GM19099 (cell line): ENCODE measurements around the gene CEND1.

Source experiments
- POLR2A ChIP-seq: IDR thresholded peaks from 3 replicates; pipeline ENCODE4 v1.6.1; 2011; ENCODE audit warnings: low read depth; ENCODE audit not compliant: insufficient read length; ENCODE audit errors: extremely low read depth

The CEND1 gene

GRCh38 chr11:821512-822371, 31.9 kb upstream of the CEND1 start:
- TF ChIP-seq POLR2A = no peak

DNA sequence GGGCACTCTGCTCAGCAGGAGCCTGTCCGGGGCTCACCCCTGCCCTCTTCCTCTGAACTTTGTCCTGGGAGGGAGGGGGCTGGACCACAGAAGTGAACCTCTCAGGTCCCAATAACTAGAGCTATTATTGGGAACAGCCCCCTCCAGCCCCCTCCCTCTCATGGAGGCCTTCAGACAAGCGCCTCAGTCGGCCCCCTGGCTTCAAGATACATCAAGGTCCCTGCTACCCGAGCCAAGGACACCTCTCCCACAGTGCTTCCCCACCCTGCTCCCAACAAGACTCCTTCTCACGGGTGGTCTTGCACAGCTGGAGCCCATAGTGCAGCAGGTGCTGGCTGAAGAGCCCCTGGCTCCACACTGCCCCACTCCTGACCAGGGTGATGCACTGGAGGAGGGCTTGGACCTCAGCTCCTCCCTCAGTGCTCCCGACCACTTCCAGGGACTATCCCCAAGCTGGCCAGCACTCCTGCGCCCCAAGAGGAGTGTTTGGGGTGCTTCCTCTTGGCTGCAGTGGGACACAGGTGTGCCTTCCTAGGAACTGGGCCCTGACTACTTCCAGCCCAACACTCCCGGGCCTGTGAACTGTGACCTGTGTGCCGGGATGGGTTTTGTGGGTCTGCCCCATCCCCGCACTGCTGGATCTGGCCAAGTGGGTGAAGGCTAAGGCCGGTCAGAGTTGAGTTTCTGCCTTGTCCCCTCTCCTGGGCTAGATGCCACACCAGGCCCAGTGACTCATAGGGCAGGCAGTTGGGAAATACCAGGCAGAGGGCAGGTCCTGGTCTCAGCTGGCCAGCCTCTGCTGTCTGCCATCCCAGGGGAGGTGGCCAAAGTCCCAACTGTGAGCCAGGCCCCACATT, 31.0 kb upstream of the CEND1 start:
- no peak for TF ChIP-seq POLR2A

DNA sequence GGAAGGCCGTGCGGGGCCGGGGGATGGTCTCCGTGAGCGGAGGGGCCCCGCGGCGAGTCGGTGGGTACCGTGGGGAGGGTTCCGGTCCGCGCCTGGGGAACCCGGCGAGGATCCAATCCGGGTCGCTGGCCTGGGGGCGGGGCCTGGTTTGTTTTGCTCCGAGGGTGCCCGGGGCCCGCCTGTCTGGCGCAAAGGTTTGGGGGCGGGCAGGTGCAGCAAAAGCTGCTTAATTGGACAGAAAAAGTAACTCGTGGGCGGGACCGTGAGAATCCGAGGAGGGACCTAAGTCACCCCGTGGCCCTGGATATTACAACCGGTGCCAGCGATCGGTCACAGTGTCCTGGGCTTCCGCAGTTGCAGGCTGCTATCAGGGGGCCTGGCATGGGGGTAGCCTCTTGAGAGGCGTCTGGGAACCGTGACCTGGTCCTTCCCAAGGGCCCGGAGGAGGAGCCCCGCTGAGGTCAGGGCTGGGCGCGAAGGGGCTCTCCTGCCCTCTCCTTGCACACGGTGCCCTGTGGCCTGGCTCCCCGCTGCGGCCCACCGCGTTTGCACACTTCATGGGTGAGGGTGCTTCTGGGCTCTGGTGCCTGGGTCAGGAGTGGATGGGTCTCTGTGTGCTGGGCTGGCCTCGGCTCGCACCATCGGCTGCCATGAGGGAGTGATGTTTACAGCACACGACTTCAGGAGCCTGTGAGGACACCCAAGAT, 30.2 kb upstream of the CEND1 start:
- TF ChIP-seq POLR2A = no peak

- peak; percentile 88 for TF ChIP-seq POLR2A
Observed at GRCh38 chr11:819129-819931, 29.4 kb upstream of the CEND1 start.

DNA sequence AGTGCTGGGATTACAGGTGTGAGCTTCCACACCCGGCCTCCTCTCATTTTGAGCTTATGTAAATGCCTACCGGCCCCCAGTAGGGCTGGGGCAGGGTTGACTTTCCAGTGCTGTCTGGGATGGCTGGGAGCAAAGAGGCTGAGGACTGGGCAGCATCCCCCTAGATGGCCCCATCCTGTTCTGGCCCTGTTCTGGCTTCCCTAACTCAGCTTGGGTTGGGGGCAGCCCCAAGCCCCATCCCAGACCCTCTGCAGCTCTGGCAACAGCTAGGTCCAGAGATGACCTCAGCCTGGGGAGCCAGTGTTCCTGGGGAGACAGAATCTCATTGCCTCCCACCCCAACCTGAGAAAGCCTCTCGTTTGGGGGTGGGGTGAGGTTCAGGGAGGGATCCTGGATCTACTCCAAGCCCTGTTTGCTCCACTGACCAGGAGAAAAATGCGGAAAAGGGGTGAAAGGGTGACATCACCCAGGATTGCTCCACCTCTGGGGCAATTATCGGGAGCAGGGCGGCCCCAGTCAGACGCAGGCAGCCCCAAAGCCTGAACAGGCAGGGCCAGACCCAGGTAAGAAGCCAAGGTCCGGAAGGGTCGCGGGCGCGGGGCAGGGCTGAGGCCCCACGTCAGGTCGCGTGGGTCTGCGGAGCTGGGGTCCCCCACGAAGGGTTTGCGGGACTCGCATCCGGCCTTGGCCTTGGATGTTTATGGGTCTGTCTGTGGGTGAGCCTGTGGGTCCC, 28.7 kb upstream of the CEND1 start, which contains the start of gene PNPLA2:
Gene PNPLA2 (plus strand): TSS at position 519 of the 733 bp plus-strand sequence. CDS start 805 bp downstream, outside the sequence.
- no peak for TF ChIP-seq POLR2A

- no peak for TF ChIP-seq POLR2A
Observed at GRCh38 chr11:816433-816779, 26.5 kb upstream of the CEND1 start.

DNA sequence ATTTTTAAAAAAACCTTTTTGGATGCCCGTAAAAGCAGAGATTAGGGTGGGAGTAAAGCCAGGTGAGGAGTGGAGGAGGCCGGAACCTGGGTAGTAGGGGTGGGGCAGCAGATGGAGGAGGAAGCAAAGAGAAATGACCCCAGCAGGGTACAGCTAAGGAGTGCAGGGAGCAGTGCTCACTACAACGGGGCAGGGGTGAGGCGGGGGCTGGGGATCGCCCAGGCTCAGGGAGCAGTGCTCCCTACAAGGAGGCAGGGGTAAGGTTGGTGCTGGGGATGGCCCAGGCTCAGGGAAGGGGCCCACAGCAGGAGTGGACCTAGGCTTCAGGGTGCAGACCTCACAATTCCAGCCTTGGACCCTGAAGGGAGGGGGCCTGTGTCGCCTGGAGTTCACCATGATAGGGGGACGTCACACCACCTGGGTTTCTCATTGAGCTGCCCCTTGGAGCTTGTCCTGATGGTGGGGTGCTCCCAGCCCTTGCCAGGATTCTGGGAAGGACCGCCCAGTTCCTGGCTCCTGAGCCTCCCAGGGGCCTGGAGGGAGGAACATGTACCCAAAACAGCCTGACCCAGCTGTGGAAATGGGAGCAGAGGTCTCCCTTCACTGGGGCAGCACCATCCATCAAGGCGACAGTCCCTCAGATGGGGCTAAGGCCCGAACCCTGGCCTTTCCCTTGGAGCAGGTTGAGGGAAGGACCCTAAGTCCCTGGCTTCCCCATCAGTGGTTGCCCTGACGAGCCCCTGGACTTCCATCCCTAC, 26.0 kb upstream of the CEND1 start:
- no peak for TF ChIP-seq POLR2A

- no peak for TF ChIP-seq POLR2A
Observed at GRCh38 chr11:813456-814096, 23.7 kb upstream of the CEND1 start.

DNA sequence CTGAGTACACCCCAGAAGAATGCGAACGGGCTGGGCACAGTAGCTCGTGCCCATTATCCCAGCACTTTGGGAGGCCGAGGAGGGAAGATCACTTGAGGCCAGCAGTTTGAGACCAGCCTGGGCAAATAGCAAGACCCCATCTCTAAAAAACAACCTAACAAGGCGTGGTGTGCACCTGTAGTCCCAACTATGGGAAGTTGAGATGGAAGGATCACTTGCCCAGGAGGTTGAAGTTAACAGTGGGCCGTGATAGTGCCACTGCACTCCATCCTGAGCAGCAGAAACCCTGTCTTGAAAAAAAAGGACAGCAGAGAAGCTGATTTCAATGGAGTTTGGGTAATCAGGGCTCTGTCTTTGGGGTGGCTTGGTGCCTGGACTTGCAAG, 23.2 kb upstream of the CEND1 start:
- TF ChIP-seq POLR2A = peak; percentile 7

GRCh38 chr11:812390-812789, 22.5 kb upstream of the CEND1 start:
- no peak for TF ChIP-seq POLR2A

DNA sequence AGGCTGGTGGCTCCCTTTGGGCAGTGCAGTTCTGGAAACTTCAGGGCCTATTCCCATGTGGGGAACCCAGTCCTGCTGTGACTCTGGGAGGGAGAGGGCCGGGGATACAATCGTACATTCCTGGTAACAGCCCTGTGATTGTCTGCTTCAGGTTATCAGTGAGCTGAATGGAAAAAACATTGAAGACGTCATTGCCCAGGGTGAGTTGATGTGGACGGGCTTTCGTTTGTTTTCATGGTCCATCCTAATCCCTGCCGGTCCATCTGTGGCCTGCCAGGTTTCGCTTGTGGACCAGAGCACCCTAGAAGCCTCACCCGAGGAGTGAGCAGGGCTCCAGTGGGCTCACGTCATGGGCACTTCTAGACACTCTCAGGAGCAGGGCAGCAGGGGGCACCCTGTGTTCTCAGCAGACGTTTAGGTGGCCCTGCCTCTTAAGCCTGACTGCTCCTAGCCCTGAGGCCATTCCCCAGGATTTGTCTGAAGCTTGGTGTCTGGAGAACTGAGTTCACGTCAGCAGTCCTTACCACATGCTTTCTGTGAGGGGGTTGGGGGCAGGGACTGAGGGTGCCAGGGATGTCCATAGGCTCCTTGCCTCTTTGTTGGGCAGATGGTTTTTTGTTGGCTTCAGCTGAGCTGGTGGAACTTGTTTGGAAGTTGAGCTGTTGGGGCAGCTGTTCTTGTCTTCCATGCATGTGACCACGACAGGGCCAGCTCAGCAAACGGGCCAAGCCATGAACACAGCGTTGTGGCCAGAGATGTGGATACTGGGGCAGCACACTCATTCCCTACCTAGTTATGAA, 21.8 kb upstream of the CEND1 start:
- peak; percentile 27 for TF ChIP-seq POLR2A

DNA sequence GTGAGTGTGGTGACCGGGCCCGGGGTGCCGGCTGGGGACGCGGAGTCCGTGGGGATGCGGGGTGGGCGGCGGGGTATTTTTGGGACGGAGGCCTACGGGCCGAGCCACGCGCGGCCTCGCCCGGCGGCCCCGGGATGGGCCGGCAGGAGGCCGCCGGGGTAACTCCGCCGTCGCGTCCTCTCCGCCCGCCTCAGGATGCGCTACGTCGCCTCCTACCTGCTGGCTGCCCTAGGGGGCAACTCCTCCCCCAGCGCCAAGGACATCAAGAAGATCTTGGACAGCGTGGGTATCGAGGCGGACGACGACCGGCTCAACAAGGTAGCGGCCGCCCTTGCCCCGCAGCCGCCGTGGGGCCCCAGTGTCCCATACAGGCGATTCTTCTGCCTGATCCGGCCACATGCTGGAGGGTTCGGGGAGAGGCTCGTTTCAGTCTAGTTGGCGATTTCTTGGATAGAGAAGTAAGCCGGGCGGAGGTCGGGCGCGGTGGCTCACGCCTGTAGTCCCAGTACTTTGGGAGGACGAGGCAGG, 20.2 kb upstream of the CEND1 start:
- TF ChIP-seq POLR2A = no peak
